ENCODE results near the gene SCN8A.

The SCN8A gene

GRCh38 chr12:51838762-51839161 is 247.7 kb downstream of the SCN8A start:
- DNase-seq (ENCODE audit: low spot score), result no peak
- TF ChIP-seq, protein P1, sequence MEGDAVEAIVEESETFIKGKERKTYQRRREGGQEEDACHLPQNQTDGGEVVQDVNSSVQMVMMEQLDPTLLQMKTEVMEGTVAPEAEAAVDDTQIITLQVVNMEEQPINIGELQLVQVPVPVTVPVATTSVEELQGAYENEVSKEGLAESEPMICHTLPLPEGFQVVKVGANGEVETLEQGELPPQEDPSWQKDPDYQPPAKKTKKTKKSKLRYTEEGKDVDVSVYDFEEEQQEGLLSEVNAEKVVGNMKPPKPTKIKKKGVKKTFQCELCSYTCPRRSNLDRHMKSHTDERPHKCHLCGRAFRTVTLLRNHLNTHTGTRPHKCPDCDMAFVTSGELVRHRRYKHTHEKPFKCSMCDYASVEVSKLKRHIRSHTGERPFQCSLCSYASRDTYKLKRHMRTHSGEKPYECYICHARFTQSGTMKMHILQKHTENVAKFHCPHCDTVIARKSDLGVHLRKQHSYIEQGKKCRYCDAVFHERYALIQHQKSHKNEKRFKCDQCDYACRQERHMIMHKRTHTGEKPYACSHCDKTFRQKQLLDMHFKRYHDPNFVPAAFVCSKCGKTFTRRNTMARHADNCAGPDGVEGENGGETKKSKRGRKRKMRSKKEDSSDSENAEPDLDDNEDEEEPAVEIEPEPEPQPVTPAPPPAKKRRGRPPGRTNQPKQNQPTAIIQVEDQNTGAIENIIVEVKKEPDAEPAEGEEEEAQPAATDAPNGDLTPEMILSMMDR (IDR thresholded peaks at IDR 0.05; ENCODE audit: extremely low read depth, missing control alignments), result no peak

- TF ChIP-seq, protein P1 (IDR thresholded peaks at IDR 0.05; ENCODE audit: extremely low read depth, missing control alignments), result no peak
- DNase-seq (ENCODE audit: low spot score), result no peak
These were observed 248.4 kb downstream of the SCN8A start for GRCh38 chr12:51839310-51839947.

DNA sequence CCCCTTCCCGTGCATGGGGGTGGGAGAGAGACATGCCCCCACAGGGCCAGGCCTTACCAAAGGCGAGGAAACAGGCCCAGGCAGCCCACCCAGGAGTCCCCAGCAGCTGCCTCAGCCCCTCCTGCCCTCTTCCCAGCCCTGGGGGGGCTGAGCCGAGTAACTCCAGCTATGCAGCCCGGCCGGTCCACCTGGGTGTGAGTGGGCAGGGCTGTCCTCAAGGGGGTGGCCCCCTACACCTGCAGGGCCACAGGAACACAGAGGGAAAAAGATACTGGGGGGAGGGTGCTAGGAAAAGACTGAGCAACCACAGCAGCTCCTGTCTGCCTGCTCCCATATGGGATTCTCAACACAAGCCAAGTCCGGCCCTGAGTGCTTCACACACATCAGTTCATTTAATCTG is 249.9 kb downstream of the SCN8A start:
- TF ChIP-seq, protein P1 (IDR thresholded peaks at IDR 0.05; ENCODE audit: extremely low read depth, missing control alignments), result no peak
- no peak for DNase-seq (ENCODE audit: low spot score)

GRCh38 chr12:51841727-51842126 is 250.7 kb downstream of the SCN8A start:
- no peak for DNase-seq (ENCODE audit: low spot score)
- TF ChIP-seq, protein P1 (IDR thresholded peaks at IDR 0.05; ENCODE audit: extremely low read depth, missing control alignments), result no peak

- no peak for DNase-seq (ENCODE audit: low spot score)
These were observed 253.8 kb downstream of the SCN8A start for GRCh38 chr12:51844854-51845253.

DNA sequence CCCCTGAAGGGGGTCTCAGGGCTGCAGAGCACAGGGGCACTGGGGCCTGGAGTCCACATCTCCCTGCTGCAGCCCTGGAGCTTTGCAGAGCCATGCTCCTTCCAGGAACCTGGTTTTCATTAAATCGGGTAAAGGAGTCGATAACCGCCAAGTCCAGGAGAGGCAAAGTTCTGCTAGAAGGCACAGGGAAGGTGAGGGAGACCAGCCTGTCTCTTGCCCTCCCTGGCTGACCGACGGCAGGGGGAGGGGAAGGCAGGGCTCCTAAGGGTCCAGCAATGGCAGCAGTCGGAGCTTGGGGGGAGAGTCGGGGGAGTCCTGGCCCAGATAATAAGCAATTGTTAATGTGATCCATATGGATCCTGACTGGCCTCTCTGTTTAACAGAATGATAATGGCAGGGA is 254.4 kb downstream of the SCN8A start:
- TF ChIP-seq, protein P1 (IDR thresholded peaks at IDR 0.05; ENCODE audit: extremely low read depth, missing control alignments), result no peak
- no peak for DNase-seq (ENCODE audit: low spot score)

More at GRCh38 chr12:51844854-51845253, 253.8 kb downstream of the SCN8A start:
- TF ChIP-seq, protein P1 (IDR thresholded peaks at IDR 0.05; ENCODE audit: extremely low read depth, missing control alignments), result no peak

DNA sequence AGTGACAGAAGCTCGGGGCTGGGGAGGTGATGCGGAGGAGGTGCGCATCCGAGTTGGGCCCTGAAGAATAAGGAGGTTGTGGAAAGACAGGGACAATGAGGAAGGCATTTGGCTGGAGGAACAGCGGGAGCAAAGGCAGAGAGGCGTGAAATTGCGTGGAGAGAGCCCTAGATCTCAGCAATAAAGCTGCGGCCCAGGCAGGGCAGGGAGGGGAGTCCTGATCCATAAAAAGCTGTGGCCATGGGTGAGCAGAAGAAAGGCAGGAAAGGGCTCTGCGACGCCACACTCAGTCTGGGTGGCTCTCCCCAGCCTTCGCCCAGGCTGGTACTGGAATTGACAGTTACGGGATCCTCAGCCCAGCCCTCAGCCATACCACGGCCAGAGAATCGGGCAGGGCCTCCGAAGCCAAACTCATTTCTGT is 255.2 kb downstream of the SCN8A start:
- TF ChIP-seq, protein P1 (IDR thresholded peaks at IDR 0.05; ENCODE audit: extremely low read depth, missing control alignments), result no peak
- no peak for DNase-seq (ENCODE audit: low spot score)
